HG03342 (cell line): ENCODE results near the gene CTDP1.
"Not testable (repeated sequence)": the region's sequence is repeated elsewhere in the genome, so short reads cannot be mapped to it uniquely, and the experiment has no call there.

Experiments used
- ATAC-seq: cut with Tn5 transposase; IDR thresholded peaks from one replicate; pipeline ENCODE4 v1.9.1; 2021; ENCODE audit warnings: mild to moderate bottlenecking, moderate library complexity; ENCODE audit not compliant: unreplicated experiment

CTDP1 gene

DNA sequence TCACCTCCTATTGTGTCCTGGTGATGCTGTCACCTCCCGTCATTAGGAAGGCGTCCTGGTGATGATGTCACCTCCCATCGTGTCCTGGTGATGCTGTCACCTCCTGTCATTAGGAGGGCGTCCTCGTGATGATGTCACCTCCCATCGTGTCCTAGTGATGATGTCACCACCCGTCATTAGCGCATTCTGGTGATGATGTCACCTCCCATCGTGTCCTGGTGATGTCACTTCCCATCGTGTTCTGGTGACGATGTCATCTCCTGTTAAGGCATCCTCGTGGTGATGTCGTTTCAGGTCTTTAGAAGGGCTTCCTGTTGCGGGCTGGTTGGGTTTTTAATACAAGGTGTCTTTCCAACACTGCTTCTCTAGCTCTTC lies 40.7 kb downstream of the CTDP1 start:
- ATAC-seq = no peak

DNA sequence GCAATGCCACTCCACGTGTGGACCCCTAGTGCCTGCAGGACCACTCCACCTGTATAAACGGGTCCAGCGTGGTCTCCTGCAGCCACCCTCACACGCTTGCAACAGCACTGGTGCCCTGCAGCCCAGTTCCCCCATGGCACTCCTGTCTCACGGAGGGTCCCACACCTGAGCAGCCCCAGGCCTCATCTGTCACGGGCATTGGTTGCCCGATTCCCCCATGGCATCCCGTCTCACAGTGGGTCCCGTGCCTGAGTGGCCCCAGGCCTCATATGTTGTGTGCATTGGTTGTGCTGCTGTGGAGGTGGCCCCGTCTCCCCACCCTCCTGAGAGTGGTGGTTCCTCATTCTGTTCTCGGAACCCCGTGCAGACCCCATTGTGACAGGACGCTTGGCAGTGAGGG lies 43.4 kb downstream of the CTDP1 start:
- ATAC-seq = no peak

DNA sequence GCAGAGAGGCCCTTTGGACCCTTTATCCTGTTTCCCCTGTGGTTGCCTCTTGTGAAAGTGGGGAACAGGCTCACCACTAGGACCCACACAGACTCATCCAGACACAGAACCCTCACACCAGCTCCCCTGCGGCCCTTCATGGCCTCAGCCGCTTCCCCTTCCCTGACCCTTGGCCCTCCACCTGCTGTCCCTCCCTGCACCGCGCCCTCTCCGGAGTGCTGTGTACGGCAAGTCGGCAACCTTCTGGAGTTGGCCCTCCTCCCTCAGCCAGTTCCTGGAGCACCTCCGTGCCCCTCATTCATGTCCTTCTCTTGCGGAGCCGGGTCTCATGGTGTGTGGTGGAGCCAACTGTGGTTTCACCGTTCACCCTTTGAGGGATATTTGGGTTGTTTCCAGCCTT lies 44.0 kb downstream of the CTDP1 start:
- ATAC-seq = no peak

DNA sequence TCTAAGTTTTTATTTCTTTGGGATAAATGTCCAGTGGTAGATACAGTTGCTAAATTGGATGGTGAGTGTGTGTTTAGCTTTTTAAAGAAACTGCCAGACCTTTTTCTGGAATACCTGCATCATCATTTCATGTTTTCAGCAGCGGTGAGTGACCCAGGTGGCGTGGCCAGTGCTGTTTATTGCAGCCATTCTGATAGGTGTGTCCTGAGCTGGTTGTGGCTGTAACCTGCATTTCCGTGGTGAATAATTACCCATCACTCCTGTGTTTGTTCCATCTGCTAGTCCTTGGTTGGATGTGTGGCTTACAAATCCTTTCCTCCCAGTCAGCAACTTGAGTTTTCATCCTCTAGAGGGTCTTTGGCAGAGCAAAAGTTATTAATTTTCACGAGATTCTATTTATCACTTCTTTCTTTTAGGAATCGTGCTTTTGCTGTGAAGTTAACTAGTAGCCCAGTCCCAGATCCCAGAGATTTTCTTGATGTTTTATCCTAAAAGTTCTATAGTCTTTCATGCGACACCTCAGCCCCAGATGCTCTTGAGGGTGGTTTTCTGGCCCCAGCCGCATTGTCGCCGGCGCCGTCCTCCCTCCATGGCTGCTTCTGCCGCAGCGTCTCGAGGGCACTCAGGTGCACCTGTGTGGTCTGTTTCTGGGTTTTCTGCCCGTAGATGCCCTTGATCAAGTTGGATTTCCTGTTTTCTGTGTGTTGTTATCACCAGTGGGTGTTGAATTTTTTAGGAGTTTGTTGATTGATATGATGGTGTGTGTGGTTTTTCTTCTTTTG lies 44.9 kb downstream of the CTDP1 start:
- ATAC-seq = no peak

DNA sequence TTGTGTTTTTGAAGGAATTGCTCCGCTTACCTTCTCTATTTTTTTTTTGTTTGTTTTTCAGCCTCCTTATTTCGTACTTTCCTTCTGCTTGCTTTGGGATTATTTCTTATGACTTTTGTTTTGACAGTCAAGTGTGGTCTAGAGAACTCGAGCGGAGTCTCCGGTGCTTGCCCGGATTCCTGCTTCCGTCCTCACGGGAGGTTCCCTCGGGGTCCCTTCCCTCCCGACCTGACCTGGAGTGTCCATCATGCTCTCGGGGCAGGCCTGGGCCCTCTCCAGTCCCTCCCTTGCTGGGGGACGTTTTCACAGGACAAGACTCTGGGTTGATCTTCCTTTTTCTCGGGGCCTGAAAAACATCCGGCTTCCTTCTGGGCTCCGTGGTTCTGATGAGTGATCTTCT lies 45.9 kb downstream of the CTDP1 start:
- ATAC-seq = no peak

DNA sequence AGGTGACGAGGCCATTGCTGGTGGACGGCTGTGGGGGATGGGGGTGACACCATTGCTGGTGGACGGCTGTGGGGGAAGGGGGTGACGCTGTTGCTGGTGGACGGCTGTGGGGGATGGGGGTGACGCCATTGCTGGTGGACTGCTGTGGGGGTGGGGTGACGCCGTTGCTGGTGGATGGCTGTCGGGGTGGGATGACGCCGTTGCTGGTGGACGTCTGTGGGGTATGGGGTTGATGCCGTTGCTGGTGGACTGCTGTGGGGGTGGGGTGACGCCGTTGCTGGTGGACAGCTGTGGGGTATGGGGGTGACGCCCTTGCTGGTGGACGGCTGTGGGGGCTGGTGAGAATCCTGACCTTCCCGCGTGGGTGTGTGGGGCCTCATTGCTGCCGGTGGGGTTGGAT lies 47.1 kb downstream of the CTDP1 start:
- no peak for ATAC-seq

DNA sequence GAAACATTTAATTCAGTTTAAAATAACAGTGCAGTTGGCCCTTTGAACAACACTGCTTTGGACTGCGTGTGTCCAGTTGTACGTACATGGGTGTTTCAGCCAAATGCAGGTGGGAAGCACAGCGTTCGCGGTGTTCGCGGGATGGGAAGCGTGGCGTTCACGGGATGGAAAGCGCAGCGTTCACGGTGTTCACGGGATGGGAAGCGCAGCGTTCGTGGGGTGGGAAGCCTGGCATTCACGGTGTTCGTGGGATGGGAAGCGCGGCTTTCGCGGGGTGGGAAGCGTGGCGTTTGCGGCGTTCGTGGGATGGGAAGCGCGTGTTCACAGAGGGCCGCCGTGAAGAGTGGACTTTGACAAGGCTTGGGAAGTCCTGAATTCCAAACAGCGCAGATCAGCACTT lies 47.6 kb downstream of the CTDP1 start:
- no peak for ATAC-seq

DNA sequence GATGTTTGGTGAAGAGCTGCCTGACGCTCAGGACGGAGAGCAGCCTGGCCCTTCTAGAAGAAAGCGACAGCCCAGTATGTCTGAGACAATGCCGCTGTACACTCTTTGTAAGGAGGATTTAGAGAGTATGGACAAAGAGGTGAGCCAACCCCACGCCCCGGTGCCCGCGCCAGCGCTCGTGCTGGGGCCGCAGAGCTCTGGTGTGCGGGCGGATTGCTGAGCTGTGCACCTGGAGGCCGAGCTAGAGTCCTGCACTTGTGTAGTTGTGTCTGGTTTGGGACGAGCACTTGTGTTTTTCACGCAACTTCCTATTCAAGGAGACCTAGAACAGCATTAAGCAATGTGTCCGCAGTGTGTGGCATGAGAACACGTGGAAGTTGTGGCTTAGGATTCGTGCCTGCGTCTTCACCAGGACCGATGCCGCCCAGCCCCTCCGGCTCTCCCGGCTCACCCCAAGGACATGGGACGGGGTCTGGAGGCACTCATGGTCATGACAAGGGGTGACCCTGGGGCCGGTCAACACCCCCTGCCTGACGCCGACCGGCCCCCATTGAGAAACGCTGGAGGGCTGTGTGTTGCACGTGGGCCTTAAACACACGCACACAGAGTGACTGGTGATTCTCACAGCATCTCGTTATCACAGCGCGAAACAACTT lies 49.5 kb downstream of the CTDP1 start:
- ATAC-seq = no peak

DNA sequence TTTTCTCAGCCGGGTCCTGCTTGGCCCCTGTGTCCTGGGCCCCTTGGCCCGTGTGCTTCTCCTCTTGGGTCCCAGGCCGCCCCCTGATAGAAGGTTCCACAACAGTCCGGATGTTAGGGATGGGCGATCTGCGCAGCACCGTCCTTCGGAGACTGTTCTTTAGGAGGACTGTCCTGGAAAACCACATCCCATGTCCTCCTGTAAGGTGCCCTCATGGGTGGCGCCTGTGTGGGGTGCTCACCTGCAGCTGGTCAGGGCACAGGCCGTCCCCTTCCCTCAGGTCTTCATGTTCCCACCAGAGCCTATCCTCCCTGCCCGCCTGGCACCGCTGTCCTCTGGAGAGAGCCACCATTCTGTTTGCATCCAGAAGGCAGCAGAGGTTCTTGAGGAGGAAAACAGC lies 50.0 kb downstream of the CTDP1 start:
- no peak for ATAC-seq

DNA sequence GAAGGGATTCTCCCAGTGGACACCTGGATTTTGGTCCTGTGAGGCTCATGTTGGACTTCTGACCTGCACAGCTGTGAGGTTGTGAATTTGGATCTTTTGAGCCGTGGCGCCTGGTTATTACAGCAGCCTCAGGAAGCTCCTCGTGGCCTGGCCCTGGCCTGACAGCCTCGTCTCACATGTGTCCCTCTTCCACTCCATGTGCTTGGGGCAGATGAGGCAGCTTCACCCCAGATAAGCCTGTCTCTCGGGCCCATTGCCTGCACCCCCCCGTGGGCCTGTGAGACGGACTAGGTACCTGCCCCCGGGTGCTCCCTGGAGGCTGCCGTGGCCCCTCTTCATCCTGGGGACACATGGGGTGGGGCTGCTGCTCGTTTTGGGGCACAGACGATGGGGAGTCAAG lies 51.2 kb downstream of the CTDP1 start:
- no peak for ATAC-seq

DNA sequence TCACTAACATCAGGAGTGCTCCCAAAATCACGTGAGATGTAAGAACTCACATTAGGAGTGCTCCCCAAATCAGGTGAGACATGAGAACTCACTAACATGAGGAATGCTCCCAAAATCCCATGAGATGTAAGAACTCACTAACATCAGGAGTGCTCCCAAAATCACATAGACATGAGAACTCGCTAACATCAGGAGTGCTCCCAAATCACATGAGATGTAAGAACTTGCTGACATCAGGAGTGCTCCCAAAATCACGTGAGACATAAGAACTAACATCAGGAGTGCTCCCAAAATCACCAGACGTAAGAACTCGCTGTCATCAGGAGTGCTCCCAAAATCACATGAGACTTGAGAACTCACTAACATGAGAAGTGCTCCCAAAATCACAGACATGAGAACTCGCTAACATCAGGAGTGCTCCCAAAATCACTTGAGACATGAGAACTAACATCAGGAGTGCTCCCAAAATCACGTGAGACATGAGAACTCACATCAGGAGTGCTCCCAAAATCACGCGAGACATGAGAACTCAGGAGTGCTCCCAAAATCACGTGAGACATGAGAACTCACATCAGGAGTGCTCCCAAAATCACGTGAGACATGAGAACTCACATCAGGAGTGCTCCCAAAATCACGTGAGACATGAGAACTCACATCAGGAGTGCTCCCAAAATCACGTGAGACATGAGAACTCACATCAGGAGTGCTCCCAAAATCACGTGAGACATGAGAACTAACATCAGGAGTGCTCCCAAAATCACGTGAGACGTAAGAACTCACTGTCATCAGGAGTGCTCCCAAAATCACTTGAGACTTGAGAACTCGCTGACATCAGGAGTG lies 52.5 kb downstream of the CTDP1 start:
- ATAC-seq = not testable (repeated sequence)

DNA sequence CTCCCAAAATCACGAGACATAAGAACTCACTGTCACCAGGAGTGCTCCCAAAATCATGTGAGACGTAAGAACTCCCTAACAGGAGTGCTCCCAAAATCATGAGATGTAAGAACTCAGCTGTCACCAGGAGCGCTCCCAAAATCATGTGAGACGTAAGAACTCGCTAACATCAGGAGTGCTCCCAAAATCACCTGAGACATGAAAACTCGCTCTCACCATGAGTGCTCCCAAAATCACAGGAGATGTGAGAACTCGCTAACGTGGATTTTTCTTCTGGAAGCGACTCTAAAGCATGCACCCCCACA lies 53.1 kb downstream of the CTDP1 start:
- no peak for ATAC-seq

DNA sequence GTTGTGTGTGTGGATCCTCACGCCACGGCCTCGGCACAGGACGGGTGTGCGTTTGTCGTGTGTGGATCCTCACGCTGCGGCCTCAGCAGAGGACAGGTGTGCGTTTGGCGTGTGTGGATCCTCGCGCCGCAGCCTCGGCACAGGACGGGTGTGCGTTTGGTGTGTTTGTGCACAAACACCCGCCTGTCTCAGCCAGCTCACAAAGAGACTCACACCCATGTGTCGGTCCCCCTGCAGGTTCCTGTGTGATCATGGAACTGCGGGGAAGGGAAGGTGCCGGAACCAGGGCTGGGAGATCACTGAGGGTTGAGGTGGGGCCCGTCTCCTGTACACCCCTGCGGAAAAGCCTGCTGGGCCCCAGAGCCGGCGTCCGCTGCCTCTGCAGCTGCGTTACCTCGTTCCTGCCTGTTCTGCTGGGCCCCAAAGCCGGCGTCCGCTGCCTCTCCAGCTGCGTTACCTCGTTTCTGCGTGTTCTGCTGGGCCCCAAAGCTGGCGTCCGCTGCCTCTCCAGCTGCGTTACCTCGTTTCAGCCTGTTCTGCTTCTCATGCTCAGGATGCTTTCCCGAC lies 53.6 kb downstream of the CTDP1 start:
- ATAC-seq = no peak

DNA sequence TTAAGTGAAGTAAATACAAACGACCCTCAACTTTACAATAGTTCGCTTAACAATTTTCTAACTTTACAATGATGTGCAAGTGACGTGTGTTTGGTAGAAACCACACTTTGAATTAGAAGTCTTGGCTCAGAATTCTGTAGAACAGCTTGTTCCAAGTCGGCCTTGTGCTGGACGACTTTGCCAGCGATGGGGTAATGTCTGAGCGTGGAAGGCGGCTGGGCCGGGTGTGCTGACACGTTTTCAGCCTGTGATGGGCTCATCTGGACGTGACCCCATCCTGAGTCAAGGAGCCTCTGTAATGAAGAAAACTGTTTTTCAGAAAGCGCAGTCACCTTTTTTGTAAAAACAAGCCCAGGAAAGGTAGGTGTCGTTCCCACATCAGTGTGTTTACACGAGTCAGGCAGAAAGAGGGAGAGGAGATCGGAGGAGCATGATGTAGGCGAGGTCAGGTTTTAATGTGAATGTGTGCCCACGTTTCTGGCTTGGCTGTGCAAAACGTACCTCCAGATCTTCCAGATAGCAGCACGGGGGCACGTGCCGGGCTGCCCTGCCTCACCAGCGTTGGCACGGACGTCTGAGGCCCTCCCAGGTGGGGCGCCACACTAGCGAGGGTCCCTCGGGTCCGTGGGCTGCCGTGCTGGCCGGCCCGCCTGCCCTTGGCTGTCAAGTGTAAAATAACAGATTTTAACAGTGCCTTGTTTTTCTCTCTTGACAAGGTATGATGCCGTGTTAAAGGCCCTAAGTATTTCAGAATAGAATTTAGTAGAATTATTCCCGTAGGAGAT lies 54.6 kb downstream of the CTDP1 start:
- no peak for ATAC-seq

DNA sequence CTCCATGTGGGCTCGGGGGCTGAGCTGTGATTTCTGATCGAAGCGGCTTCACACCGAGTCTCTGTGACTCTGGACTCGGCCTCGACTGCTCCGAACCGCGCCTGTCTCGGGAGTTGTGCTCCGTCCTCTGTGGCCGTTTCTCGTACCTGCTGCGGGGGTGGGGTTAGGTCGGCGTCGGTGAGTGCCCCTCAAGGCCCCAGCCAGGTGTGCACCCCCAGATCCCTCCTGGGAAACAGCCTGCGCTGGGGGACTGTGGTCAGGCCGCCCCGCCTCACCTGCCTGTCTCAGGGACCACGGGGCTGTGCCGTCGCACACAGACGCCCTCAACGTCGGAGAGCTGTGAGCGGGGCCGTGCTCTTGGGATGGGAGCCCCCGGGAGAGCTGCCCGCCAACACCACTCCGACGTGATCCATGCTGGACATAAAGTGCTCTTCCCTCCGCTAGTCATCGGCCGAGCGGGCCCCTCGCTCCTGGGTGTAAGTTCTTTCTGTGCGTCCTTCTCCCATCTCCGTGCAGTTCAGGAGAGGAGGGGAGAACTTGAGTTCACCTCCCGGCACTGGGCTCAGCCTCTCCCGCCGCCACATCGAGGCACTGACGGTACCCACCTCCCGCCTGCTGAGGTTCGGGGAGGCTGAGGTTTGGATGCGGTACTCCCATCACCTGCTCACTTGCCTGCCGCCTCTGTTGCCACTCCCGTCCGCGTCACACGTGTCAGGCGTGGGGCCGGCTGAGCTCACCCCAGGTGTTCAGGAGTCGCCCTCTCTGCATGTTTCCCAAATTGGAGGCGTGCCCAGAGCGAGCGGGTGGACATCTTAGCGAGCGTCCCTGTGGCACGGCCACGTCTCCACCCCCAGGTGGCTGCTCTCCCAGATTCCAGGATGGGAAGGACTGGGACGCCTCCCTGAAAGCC lies 55.7 kb downstream of the CTDP1 start:
- ATAC-seq = no peak

DNA sequence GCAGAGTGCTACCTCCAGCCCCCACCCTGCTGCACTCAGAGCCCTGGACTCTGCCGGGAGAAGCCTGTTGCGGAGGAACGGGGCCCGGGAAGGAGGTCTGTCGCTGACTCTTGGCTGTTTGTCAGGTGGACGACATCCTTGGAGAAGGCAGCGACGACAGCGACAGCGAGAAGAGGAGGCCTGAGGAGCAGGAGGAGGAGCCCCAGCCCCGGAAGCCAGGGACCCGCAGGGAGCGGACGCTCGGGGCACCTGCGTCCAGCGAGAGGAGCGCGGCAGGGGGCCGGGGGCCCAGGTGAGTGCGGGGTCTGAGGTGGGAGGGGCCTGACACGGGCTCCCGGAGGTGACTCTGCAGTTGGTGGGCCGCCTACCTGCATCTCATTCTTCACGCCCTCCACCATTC lies 56.6 kb downstream of the CTDP1 start:
- ATAC-seq = no peak

DNA sequence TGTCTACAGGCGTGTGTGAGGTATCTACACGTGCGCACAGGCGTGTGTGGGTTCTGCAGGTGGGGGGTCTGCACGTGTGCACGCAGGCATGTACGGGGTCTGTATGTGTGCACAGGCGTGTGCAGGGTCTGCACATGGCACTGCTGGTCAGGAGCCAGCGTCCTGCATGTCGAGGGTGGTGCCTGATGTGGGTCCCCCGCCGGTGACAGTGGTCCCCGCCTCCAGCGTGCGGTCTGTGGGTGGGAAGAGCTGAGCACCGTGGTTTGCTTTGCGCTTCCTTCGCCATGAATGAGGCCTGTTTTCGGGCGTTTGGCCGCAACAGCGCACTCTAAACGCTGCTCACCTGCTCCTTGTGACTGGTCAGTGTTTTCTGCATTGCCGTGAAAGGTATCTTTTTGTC lies 57.2 kb downstream of the CTDP1 start:
- no peak for ATAC-seq

DNA sequence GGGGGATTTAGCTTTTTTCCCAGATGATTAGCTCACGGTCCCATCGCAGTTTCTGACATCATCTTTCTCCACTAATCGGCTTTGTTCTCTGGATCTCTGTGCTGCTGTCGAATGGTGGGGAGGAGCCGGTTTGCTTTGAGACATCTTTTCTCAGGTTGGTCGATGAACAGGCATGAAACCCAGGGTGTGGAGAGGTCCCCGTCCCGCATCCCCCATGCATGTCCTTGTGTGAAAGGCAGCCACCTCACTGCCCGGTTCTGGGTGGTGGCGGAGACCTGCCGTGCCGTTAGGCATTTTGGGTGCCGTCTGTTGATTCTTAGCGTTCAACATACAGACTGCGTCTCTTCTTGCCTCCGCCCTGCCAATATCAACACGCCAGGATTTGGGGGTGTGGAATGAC lies 57.8 kb downstream of the CTDP1 start:
- ATAC-seq = no peak

DNA sequence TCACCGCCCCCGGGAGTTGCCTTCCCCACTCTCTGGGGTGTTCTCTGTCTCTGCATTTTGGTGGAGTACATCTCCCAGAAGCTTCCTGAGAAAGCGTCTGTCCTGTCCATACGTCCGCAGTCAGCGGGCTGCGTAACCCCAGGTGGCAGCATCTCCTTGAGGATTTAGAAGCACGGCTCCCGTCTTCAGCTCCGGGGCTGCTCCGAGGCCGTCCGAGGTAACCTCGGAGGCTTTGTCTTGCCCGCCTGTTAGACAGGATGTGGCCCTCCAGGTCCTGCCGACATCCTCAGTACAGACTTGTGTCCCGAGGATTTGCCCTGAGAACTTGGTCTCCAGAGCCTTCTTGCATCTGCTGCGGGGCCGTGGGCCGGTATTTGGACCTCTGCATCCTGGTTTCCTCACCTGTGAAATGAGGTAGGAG lies 58.4 kb downstream of the CTDP1 start:
- no peak for ATAC-seq
